IPS DF 4.7 (cell line): ENCODE measurements around the gene CREBBP.

Experiments
- DNase-seq: peaks from one replicate; pipeline ENCODE4 v3.0.0-alpha.2; 2013; ENCODE audit warnings: low spot score; ENCODE audit errors: extremely low read depth

CREBBP gene

GRCh38 chr16:3879887-3880564, 487 bp downstream of the CREBBP start:
- DNase-seq: no peak

- no peak for DNase-seq
Measured at GRCh38 chr16:3879258-3879886, 1.1 kb downstream of the CREBBP start.

- no peak for DNase-seq
Measured at GRCh38 chr16:3878610-3879009, 1.9 kb downstream of the CREBBP start.

DNA sequence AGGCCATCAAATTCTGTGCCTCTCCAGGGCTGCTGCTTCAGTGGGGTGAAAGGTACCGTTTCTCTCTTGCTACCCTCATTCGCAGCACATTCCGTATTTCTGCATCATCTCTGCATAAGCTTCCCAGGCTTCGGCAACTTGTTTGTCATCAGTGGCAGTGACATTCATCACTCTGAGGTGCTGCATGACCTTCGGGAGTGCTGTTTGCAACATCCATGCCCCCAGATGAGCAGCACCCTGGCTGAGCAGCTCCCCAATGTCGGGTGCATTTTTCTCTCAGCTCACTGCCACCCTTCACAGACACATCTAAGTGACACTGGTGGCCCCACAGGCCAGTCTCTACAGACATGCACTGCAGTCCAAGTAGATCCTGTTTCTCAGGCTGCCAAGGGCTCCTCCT, 3.8 kb downstream of the CREBBP start:
- DNase-seq: no peak

- no peak for DNase-seq
Measured at GRCh38 chr16:3876160-3876559, 4.4 kb downstream of the CREBBP start.

- no peak for DNase-seq
Measured at GRCh38 chr16:3874794-3875692, 5.5 kb downstream of the CREBBP start.

DNA sequence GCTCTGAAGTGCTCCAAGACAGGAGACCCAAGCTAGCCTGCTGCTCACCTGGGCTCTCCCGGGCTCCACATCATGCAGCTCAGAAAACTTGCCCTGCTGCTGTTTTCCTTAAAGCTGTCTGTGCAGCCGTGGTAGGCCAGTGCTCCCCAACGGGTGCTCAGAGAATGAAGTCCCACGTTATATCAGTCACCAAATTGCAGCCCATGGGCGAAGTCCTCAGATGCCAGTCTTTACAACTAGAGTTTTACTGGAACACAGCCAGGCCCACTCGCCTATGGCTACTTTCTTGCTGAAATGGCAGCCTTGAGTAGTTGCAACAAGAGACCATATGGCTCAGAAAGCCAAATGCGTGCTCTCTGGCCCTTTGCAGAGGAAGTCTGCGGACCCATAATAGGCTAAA, 6.3 kb downstream of the CREBBP start:
- DNase-seq: no peak

GRCh38 chr16:3873482-3874173, 6.9 kb downstream of the CREBBP start:
- DNase-seq: no peak

DNA sequence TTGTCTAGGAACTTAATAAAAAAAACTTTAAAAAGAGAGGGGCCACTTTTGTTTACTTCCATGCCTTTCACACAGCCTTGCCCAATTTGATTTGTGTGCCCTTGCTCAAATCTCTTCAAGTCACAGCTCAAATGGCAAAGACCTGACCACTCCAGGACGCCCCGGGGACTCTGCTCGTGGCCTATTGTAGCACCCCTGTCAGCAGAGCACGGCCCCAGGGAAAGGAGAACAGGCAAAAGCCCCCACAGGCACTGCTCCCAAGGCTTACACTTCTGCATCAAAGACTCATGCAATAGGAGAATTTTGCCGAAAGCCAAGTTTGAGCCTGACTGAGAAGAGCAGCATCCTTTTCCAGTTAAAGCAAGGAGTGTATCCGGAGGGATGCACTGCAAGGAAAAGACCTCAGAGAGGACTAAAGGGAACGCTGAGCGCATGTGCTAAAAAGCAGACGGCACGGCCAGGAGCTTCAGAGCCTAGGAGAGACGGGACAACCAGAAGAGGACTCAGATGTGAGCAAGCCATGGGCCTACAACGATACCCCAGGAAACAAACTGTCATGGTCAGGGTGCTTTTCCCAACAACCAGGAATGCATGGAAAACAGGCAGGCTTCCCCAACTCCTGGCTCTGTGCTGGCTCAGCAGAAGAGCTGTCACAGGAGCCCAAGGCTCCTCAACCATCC, 8.2 kb downstream of the CREBBP start:
- no peak for DNase-seq

- DNase-seq: no peak
Measured at GRCh38 chr16:3868967-3869366, 11.5 kb downstream of the CREBBP start.

- no peak for DNase-seq
Measured at GRCh38 chr16:3868556-3868955, 12.0 kb downstream of the CREBBP start.

DNA sequence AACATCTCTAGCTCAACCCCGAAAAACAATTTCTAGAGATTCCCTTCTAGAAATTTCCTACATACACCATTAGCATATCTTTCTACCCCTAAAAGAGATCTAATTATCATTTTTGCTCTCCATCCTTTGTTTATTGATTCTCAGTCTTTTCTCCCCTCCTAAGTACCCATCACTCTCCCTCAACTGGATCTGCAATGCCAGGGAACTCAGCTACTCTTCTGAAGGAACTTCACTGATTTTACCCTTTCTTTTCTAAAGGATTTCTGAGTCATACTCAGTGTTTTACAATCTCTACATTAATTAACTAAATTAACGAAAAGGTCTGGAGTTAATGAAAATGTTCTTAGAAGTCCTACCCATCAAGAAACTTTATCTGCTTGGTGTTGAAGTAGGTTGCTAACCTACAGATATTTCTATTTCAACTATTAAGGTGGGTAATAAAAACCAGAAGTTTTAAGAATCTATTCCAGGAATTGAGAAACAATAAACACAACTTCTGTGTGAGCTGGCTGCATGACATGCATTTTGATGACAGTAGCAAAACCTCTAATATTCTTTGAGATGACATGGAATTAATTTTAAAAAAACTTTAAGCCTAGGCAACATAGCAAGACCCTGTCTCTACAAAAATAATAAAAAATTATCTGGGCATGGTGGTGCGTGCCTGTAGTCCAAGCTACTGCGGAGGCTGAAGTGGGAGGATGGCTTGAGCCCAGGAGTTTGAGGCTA, 13.6 kb downstream of the CREBBP start:
- DNase-seq: no peak

- no peak for DNase-seq
Measured at GRCh38 chr16:3865241-3865640, 15.3 kb downstream of the CREBBP start.

DNA sequence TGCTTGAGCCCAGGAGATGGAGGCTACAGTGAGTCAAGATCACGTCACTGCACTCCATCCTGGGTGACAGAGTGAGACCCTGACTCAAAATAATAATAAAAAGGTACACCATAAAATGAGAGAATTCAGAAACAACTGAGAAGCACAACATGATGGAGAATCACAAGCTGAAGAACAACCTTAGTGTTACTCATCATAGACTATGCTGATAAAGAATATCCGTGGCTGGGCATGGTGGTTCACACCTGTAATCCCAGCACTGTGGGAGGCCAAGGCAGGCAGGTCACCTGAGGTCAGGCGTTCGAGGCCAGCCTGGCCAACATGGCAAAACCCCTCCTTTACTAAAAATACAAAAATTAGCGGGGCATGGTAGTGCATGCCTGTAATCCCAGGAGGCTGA, 16.0 kb downstream of the CREBBP start:
- no peak for DNase-seq

DNA sequence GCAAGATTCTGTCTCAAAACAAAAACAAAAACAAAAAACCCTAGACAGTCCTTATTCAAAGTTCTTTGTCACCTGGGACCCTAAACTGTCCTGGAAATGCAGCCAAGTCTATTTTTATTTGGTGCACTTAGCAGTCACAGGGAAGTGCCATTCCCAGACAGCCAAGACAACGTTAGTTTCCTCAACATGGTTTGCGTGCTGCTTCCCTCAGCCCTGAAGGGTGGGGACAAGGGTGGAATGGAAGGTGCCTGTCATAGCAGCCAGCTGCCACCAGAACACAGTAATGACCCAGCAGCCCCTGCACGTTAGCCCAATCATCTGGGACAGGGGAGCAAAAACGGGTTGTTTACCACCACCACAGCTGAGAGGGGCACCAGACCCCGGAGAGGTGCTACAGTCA, 16.9 kb downstream of the CREBBP start:
- no peak for DNase-seq

- DNase-seq: no peak
Measured at GRCh38 chr16:3861808-3862451, 18.6 kb downstream of the CREBBP start.

DNA sequence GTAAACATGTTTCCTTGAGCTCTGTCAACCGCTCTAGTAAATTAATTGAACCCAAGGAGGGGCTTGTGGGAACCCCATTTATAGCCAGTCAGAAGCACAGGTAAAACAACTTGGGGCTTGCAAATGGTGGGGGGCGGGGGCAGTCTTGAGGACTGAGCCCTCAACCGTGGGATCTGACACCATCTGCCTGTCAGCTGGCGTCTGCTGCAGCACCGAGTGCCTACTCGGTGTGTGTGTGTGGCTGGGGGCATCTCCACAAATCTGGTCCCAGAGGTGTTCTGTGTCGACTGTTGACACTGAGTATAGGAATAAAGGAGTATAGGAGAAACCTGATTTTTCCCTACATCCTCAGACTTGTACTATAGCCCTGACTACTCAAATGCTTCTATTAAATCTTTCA, 20.6 kb downstream of the CREBBP start:
- DNase-seq: no peak

DNA sequence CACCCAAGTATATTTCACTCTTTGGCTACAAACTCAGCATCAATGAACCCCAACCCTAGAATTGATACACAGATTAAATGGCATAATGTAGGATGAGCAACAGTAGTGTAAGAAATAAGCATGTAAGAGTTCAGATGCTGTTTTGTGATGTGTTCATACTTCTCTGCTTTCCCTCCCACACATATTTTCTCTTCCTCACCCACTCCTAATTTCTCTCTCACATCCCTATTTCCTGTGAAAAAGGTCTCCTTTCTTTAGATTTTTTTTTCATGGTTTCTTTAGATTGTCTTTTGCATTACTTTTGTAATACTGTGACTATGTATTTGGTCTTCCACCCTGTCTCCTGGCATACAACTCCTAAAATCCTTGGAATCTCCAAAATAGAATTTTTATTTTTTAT, 21.7 kb downstream of the CREBBP start:
- no peak for DNase-seq

DNA sequence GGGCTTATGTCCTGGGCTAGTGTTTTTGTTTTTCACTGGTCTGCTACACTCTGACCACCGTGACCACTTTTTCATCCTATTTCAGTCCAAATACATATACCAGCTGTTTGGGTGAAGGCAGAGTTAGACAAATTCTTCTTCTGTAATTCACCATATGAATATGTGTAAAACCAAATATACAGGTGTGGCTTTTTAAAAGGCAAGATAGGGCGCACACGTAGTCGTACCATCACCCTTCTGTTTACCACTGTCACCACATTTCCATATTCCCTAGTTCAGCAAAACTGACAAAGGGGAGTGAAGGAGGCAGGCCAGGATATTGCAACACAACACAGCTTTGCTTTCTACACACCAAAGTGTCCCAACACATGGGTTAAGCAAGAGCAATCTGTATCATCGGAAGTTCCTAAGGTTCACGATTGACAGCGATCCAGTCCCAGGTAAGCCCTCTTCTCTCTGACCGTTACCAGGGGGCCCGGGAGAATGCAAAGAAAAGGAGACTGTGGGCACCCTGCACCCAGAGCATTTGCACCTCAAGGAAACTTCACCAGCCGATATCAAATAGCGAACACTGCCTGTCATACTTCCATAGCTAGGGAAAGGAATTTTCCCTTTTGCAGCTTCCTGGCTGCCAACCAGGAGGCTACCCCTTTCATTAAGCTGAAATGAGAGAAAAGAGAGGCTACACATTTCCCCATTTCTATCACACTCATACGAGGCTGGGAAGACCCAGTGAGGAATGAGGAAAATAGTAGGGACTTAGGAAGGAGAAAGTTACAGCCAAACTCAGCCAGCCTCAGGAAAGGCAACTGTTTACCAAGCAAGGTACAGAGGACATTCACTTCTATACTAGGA, 23.1 kb downstream of the CREBBP start:
- DNase-seq: no peak
